Panc1 (cell line): Measurements from ENCODE around the gene TIMM29. TPM values are rescaled to one million over a fixed set of nuclear protein-coding genes. Genes with fewer than 3 reads are reported as not detected.

Source experiments
- ATAC-seq: fragments of 200-7000 bp; cut with Tn5 transposase; 2 replicates; pipeline ENCODE4 v1.9.1; 2020; ENCODE audit warnings: mild to moderate bottlenecking, moderate library complexity
- BruUV-seq: library from RNA; stranded (reverse); fragments of 400-500 nt; replicated peaks from 2 replicates; lab custom pipeline; 2021; lab: Mats Ljungman, UMichigan
- CTCF ChIA-PET: fragments of 300-600 bp; sonication (Branson Sonifier 250); formaldehyde crosslinking; loops from one replicate; lab custom pipeline; 2022; ENCODE audit warnings: antibody characterized with exemption; lab: Charles Lee
- POLR2A ChIA-PET: fragments of 300-600 bp; sonication (Branson Sonifier 250); formaldehyde crosslinking; loops from one replicate; lab custom pipeline; 2022; ENCODE audit warnings: antibody characterized with exemption; lab: Charles Lee
- DNase-seq: peaks from one replicate; pipeline ENCODE4 v3.0.0-alpha.2; 2010; ENCODE audit warnings: low read depth, low spot score
- H3K27ac ChIP-seq: 2 replicates; pipeline ENCODE4 v1.5.1; 2011; ENCODE audit warnings: mild to moderate bottlenecking, low read length, inconsistent platforms
- H3K27me3 ChIP-seq: fragments of 200-500 bp; sonication (Bioruptor generic); 2 replicates; pipeline ENCODE4 v1.6.0; 2014; ENCODE audit warnings: low read length, inconsistent platforms; ENCODE audit not compliant: control insufficient read depth, insufficient read depth
- H3K36me3 ChIP-seq: fragments of 200-500 bp; sonication (Bioruptor generic); 2 replicates; pipeline ENCODE4 v1.5.1; 2014; ENCODE audit warnings: inconsistent platforms, mild to moderate bottlenecking, low read length, moderate library complexity; ENCODE audit not compliant: control insufficient read depth, insufficient read depth
- H3K4me1 ChIP-seq: 2 replicates; pipeline ENCODE4 v1.5.1; 2011; ENCODE audit warnings: inconsistent platforms, mild to moderate bottlenecking, low read length, moderate library complexity; ENCODE audit not compliant: control insufficient read depth, insufficient read depth
- H3K4me3 ChIP-seq, 2 experiments: 2 replicates each; pipeline ENCODE4 v1.5.1; 2011 to 2012; ENCODE audit warnings: low read depth in 2 of 2, low read length in 2 of 2, mild to moderate bottlenecking in 2 of 2, inconsistent platforms in 1 of 2, moderate library complexity in 1 of 2
- H3K9me3 ChIP-seq: fragments of 200-500 bp; sonication (Bioruptor generic); 2 replicates; pipeline ENCODE4 v1.5.1; 2014; ENCODE audit warnings: low read depth, mild to moderate bottlenecking, inconsistent platforms, low read length, moderate library complexity; ENCODE audit not compliant: control insufficient read depth, insufficient read depth
- POLR2AphosphoS5 ChIP-seq: IDR thresholded peaks from 2 replicates; pipeline ENCODE4 v1.6.1; 2012; ENCODE audit warnings: mild to moderate bottlenecking, low read depth, low read length, moderate library complexity
- REST ChIP-seq, 2 experiments: IDR thresholded peaks; 2 replicates each; pipeline ENCODE4 v1.6.1; 2011 to 2012; ENCODE audit warnings: low read depth in 2 of 2, control low read depth in 1 of 2, low read length in 1 of 2, mild to moderate bottlenecking in 1 of 2, moderate library complexity in 1 of 2; ENCODE audit not compliant: insufficient read depth in 1 of 2
- SIN3A ChIP-seq: IDR thresholded peaks from 2 replicates; pipeline ENCODE4 v1.6.1; 2012; ENCODE audit warnings: low read depth, mild to moderate bottlenecking, low read length, moderate library complexity, borderline replicate concordance; ENCODE audit not compliant: insufficient read depth
- TCF7L2 ChIP-seq: IDR thresholded peaks from 2 replicates; pipeline ENCODE4 v1.6.1; 2011; ENCODE audit warnings: mild to moderate bottlenecking, low read depth, low read length, inconsistent platforms
- in situ Hi-C: cut with HindIII; loops from 2 replicates; pipeline ENCODE4 v1.10.0; 2016; ENCODE audit warnings: low sequenced_read_pairs, low pct_unique_long_range_greater_than_20kb
- intact Hi-C: fragments of 100-400 bp; cut with micrococcal nuclease; formaldehyde crosslinking; loops from one replicate; pipeline ENCODE4 v1.10.0; 2022; ENCODE audit not compliant: unreplicated experiment
- total RNA-seq: library from RNA; stranded (reverse); gene quantifications from one replicate; pipeline ENCODE4 v1.2.1, GENCODE V29; 2021; ENCODE audit not compliant: unreplicated experiment
- TF ChIP-seq, protein P1 (sequence below): fragments of 450-650 bp; IDR thresholded peaks from 2 replicates; pipeline ENCODE4 v1.5.1; 2017; ENCODE audit warnings: mild to moderate bottlenecking

Gene TIMM29
- total RNA-seq, 1 experiment from 2014 or later: 16.5 TPM

- CTCF ChIA-PET: no interaction called here
- intact Hi-C loops: no loop called here
- no peak for ATAC-seq
Observed at GRCh38 chr19:10966809-10967208, 38.2 kb downstream of the TIMM29 start.

DNA sequence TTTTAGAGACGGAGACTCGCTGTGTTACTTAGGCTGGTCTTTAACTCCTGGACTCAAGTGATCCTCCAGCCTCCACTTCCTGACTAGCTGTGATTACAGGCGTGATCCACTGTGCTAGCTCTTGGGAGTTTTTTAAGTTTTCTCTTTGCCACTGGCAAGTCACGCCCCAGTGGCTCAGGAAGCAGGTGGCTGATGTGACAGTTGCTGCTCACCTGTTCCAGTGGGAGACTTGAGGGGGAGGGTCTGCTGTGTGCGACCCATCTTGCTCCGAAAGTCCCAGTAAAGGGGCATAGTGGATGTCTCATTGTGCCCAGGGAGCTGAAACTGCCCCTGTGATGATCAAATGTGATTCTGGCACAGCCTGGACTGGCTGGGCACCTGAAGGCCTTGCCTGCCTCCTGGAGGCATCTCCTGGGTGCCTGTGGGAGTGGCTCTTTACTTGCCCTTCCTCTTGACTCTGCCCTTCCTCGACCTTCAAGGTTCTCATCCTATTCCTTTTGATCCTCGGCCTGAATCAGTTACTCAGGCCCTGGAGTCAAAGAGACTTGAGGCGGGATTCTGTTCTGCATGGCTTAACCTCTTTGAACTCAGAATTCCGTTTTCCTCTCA, 40.0 kb downstream of the TIMM29 start:
- Histone ChIP-seq H3K27me3 (no peaks in the 10 kb centered on the region), H3K4me3 (no peak overlapping the region), H3K36me3 (no peaks in the 10 kb centered on the region), H3K27ac (no peak overlapping the region), H3K9me3 (no peaks in the 10 kb centered on the region), H3K4me1 (peaks cover 15% of the 10 kb centered on the region)
- ChIA-PET POLR2A (interaction anchor here (0.5 to 0.6 kb wide), 2 partner anchors 19 to 78 kb away, joined by 5 to 9 read pairs; no protein-coding TSS in a partner anchor), CTCF (no interaction called here)
- DNase-seq (no peak), ATAC-seq (no peak)
- no TSS peak for BruUV-seq
- intact Hi-C loops (no loop called here), in situ Hi-C loops (no loop called here)
- TF ChIP-seq SIN3A: no peak

More at GRCh38 chr19:10966809-10967208, 38.2 kb downstream of the TIMM29 start:
- no TSS peak for BruUV-seq
- TF ChIP-seq POLR2AphosphoS5: no peak
- TF ChIP-seq, protein P1, sequence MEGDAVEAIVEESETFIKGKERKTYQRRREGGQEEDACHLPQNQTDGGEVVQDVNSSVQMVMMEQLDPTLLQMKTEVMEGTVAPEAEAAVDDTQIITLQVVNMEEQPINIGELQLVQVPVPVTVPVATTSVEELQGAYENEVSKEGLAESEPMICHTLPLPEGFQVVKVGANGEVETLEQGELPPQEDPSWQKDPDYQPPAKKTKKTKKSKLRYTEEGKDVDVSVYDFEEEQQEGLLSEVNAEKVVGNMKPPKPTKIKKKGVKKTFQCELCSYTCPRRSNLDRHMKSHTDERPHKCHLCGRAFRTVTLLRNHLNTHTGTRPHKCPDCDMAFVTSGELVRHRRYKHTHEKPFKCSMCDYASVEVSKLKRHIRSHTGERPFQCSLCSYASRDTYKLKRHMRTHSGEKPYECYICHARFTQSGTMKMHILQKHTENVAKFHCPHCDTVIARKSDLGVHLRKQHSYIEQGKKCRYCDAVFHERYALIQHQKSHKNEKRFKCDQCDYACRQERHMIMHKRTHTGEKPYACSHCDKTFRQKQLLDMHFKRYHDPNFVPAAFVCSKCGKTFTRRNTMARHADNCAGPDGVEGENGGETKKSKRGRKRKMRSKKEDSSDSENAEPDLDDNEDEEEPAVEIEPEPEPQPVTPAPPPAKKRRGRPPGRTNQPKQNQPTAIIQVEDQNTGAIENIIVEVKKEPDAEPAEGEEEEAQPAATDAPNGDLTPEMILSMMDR: no peak
- TF ChIP-seq TCF7L2: no peak
- no peak for TF ChIP-seq REST (IDR thresholded peaks at IDR 0.05; ENCODE audit: insufficient read depth in 1 of 2, low read depth in 2 of 2, low read length in 1 of 2)
- no peak for TF ChIP-seq SIN3A
- H3K36me3 ChIP-seq: peaks cover under 1% of the 10 kb centered on the region; the same call in 1 of the 2 replicates
- peaks cover 20% of the 10 kb centered on the region for H3K4me1 ChIP-seq
- no peaks in the 10 kb centered on the region for H3K27me3 ChIP-seq
- no peak overlapping the region for H3K27ac ChIP-seq
- in situ Hi-C loops: no loop called here
- H3K9me3 ChIP-seq: no peaks in the 10 kb centered on the region
- no peak for DNase-seq
- POLR2A ChIA-PET: interaction anchor here (0.7 kb wide), 1 partner anchor 12 kb away, joined by 7 read pairs; no protein-coding TSS in a partner anchor
- H3K4me3 ChIP-seq: no peak overlapping the region
